NCI-H187 treated with DMSO at 0.1 percent for 48 hours (cell line): ENCODE results near the gene GPR39.
A peak's percentile ranks its signal among the peaks of the same experiment; 100 is the strongest.

Experiments
- DNase-seq: peaks from one replicate; lab custom pipeline; 2025; lab: John Stamatoyannopoulos, UW

Gene GPR39

GRCh38 chr2:132566379-132566778 lies 149.8 kb downstream of the GPR39 start:
- no peak for DNase-seq

GRCh38 chr2:132567682-132568081 lies 151.1 kb downstream of the GPR39 start:
- DNase-seq = no peak

- no peak for DNase-seq
Measured at GRCh38 chr2:132568656-132569055, 152.1 kb downstream of the GPR39 start.

- DNase-seq = no peak
Measured at GRCh38 chr2:132573444-132574007, 156.9 kb downstream of the GPR39 start.

- DNase-seq = no peak
Measured at GRCh38 chr2:132577686-132578085, 161.1 kb downstream of the GPR39 start.

- no peak for DNase-seq
Measured at GRCh38 chr2:132581591-132581990, 165.0 kb downstream of the GPR39 start.

- peak; percentile 54 for DNase-seq
Measured at GRCh38 chr2:132581991-132582738, 165.6 kb downstream of the GPR39 start.

- no peak for DNase-seq
Measured at GRCh38 chr2:132583666-132584360, 167.2 kb downstream of the GPR39 start.

- DNase-seq = no peak
Measured at GRCh38 chr2:132584976-132585817, 168.6 kb downstream of the GPR39 start.

GRCh38 chr2:132586101-132586511 lies 169.5 kb downstream of the GPR39 start:
- no peak for DNase-seq

GRCh38 chr2:132586835-132587234 lies 170.2 kb downstream of the GPR39 start:
- no peak for DNase-seq

- DNase-seq = no peak
Measured at GRCh38 chr2:132588576-132588975, 172.0 kb downstream of the GPR39 start.

GRCh38 chr2:132589111-132589830 lies 172.7 kb downstream of the GPR39 start:
- no peak for DNase-seq

GRCh38 chr2:132589966-132590365 lies 173.4 kb downstream of the GPR39 start:
- no peak for DNase-seq

- no peak for DNase-seq
Measured at GRCh38 chr2:132593171-132593570, 176.6 kb downstream of the GPR39 start.

- no peak for DNase-seq
Measured at GRCh38 chr2:132595186-132595585, 178.6 kb downstream of the GPR39 start.

- DNase-seq = no peak
Measured at GRCh38 chr2:132595693-132596092, 179.1 kb downstream of the GPR39 start.

- DNase-seq = no peak
Measured at GRCh38 chr2:132597166-132597565, 180.6 kb downstream of the GPR39 start.

GRCh38 chr2:132597831-132598230 lies 181.2 kb downstream of the GPR39 start:
- no peak for DNase-seq

GRCh38 chr2:132598536-132598935 lies 181.9 kb downstream of the GPR39 start:
- no peak for DNase-seq

- DNase-seq = no peak
Measured at GRCh38 chr2:132599556-132599955, 183.0 kb downstream of the GPR39 start.

- no peak for DNase-seq
Measured at GRCh38 chr2:132604561-132604960, 188.0 kb downstream of the GPR39 start.
